Measurements from ENCODE around the gene SH2D1A. TPM values are rescaled to one million over a fixed set of nuclear protein-coding genes. Genes with fewer than 3 reads are reported as not detected.
"Not testable (repeated sequence)": the region's sequence is repeated elsewhere in the genome, so short reads cannot be mapped to it uniquely, and the experiment has no call there.

Gene SH2D1A
- not detected in 2 replicates for total RNA-seq (2022)
- Bru-seq, nascent RNA: not detected
- BruChase-seq, experiment 1, labeled RNA remaining after a 6-hour chase: percentile 3 among the genes with signal in this experiment
- BruChase-seq, experiment 2, labeled RNA remaining after a 2-hour chase: percentile 8 among the genes with signal in this experiment
- long read RNA-seq: 0 reads

DNA sequence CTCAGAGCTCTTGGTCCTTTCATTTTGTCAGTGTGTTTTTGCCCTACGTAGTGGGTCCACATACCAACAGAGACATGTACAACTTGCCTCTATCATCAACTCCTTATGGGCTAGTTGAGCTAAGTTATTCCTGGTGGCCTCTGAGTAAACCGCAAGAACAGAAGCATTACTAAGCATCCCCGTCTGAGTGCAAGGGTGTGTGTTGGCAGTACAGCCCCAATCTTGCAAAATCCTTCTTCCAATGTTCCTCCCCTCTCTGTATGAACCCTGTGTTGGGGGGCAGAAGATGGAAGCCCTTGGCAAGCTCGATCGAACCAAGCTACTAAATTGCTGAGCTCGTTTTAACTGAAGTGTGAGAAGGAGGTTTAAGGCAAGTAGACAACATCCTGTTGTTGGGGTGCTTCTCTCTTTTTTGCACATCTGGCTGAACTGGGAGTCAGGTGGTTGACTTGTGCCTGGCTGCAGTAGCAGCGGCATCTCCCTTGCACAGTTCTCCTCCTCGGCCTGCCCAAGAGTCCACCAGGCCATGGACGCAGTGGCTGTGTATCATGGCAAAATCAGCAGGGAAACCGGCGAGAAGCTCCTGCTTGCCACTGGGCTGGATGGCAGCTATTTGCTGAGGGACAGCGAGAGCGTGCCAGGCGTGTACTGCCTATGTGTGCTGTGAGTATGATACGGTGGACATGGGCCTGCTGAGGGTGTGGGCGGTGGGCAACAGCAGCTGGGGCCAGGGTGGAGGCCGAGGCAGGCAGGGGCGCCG is at the start of gene SH2D1A:
Gene SH2D1A, plus strand, starts transcription at position 447 of the 760 bp plus-strand sequence. Its CDS starts 80 bp downstream, at position 527.
- no peaks in the 10 kb centered on the region for H3K4me1 Mint-ChIP-seq (ENCODE audit: low read depth, unreplicated experiment)
- H3K36me3 Mint-ChIP-seq (ENCODE audit: insufficient read depth, unreplicated experiment): no peaks in the 10 kb centered on the region
- intact Hi-C loops (cut with micrococcal nuclease; ENCODE audit: unreplicated experiment): no loop called here
- no peaks in the 10 kb centered on the region for H3K9me3 Mint-ChIP-seq (ENCODE audit: low read depth, unreplicated experiment)
- TF ChIP-seq, protein P1, sequence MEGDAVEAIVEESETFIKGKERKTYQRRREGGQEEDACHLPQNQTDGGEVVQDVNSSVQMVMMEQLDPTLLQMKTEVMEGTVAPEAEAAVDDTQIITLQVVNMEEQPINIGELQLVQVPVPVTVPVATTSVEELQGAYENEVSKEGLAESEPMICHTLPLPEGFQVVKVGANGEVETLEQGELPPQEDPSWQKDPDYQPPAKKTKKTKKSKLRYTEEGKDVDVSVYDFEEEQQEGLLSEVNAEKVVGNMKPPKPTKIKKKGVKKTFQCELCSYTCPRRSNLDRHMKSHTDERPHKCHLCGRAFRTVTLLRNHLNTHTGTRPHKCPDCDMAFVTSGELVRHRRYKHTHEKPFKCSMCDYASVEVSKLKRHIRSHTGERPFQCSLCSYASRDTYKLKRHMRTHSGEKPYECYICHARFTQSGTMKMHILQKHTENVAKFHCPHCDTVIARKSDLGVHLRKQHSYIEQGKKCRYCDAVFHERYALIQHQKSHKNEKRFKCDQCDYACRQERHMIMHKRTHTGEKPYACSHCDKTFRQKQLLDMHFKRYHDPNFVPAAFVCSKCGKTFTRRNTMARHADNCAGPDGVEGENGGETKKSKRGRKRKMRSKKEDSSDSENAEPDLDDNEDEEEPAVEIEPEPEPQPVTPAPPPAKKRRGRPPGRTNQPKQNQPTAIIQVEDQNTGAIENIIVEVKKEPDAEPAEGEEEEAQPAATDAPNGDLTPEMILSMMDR (IDR thresholded peaks at IDR 0.05; ENCODE audit: unreplicated experiment): no peak
- DNase-seq: no peak
- no peak within 1 kb of the TSS for H3K4me3 Mint-ChIP-seq (ENCODE audit: low read depth, unreplicated experiment)
- no peaks in the 10 kb centered on the region for H3K27me3 Mint-ChIP-seq (ENCODE audit: unreplicated experiment)
- CTCF ChIA-PET: no interaction called here
- BruUV-seq (replicated peaks): no TSS peak
- H3K27ac Mint-ChIP-seq (ENCODE audit: unreplicated experiment): no peak within 1 kb of the TSS

DNA sequence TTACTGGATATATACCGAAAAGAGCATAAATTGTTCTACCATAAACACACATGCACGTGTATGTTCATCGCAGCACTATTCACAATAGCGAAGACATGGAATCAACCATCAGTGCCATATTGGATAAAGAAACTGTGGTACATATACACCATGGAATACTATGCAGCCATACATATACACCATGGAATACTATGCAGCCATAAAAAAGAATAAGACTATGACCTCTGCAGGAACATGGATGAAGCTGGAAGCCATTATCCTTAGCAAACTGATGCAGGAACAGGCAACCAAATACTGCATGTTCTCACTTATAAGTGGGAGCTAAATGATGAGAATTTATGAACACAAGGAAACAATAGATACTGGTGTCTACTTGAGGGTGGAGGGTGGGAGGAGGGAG is 47.0 kb upstream of the SH2D1A start:
- H3K27ac Mint-ChIP-seq (ENCODE audit: unreplicated experiment); H3K9me3 Mint-ChIP-seq (ENCODE audit: low read depth, unreplicated experiment); intact Hi-C loops (cut with micrococcal nuclease; ENCODE audit: unreplicated experiment); CTCF ChIA-PET; H3K36me3 Mint-ChIP-seq (ENCODE audit: insufficient read depth, unreplicated experiment); BruUV-seq (replicated peaks); H3K4me1 Mint-ChIP-seq (ENCODE audit: low read depth, unreplicated experiment); DNase-seq; H3K4me3 Mint-ChIP-seq (ENCODE audit: low read depth, unreplicated experiment); H3K27me3 Mint-ChIP-seq (ENCODE audit: unreplicated experiment): not testable (repeated sequence)

GRCh38 chrX:124300405-124300804 is 46.0 kb upstream of the SH2D1A start:
- intact Hi-C loops (cut with micrococcal nuclease; ENCODE audit: unreplicated experiment): no loop called here
- Mint-ChIP-seq H3K36me3 (ENCODE audit: insufficient read depth, unreplicated experiment) (no peaks in the 10 kb centered on the region), H3K27ac (ENCODE audit: unreplicated experiment) (no peak overlapping the region), H3K4me3 (ENCODE audit: low read depth, unreplicated experiment) (no peak overlapping the region), H3K4me1 (ENCODE audit: low read depth, unreplicated experiment) (no peaks in the 10 kb centered on the region), H3K27me3 (ENCODE audit: unreplicated experiment) (no peaks in the 10 kb centered on the region), H3K9me3 (ENCODE audit: low read depth, unreplicated experiment) (no peaks in the 10 kb centered on the region)
- TF ChIP-seq, protein P1 (IDR thresholded peaks at IDR 0.05; ENCODE audit: unreplicated experiment): no peak
- BruUV-seq (replicated peaks): no TSS peak
- CTCF ChIA-PET: no interaction called here
- no peak for DNase-seq

DNA sequence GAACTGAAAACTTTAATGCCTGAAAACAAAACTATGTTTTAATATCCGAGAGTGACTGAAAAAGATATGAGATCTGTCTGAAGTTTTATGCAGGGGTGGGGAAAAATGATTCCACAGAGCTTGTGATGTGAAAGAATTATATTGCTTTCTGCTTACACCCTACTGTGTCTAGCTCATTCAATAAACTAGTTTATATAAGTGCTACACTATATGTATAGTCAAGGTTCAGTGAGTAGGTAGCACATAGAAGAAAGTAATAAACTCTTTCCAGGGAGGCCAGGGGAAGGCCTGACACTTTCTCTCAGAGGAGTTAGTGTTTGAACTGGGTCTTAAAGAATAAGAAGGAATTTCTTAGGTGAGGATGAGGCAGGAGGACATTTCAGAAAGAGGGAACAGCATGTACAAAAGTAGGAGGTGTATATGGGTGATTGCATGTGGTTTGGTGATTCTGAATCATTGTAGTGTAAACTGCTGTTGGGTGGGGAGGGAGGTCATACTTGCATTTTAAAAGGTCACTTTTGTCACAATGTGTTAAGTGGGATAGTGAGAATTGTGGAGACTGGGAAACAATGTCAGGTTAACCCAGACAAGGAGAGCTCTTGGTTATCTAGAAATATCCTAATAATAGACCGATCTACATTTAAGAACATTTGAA is 39.0 kb upstream of the SH2D1A start:
- intact Hi-C loops (cut with micrococcal nuclease; ENCODE audit: unreplicated experiment): no loop called here
- Mint-ChIP-seq H3K4me1 (ENCODE audit: low read depth, unreplicated experiment) (peaks cover 22% of the 10 kb centered on the region), H3K27me3 (ENCODE audit: unreplicated experiment) (no peaks in the 10 kb centered on the region), H3K9me3 (ENCODE audit: low read depth, unreplicated experiment) (peaks cover 2% of the 10 kb centered on the region), H3K4me3 (ENCODE audit: low read depth, unreplicated experiment) (no peak overlapping the region), H3K36me3 (ENCODE audit: insufficient read depth, unreplicated experiment) (no peaks in the 10 kb centered on the region), H3K27ac (ENCODE audit: unreplicated experiment) (no peak overlapping the region)
- no TSS peak for BruUV-seq (replicated peaks)
- TF ChIP-seq, protein P1 (IDR thresholded peaks at IDR 0.05; ENCODE audit: unreplicated experiment): no peak
- CTCF ChIA-PET: interaction anchor here (1.3 kb wide), 1 partner anchor 22 kb away, joined by 3 read pairs; no protein-coding TSS in a partner anchor
- DNase-seq: no peak

Measured in Calu3 (cell line).